ENCODE results near the gene FETUB.

The FETUB gene

GRCh38 chr3:186605561-186606545 is 34.3 kb upstream of the FETUB start:
- TF ChIP-seq SPI1 (IDR thresholded peaks at IDR 0.05; ENCODE audit: borderline replicate concordance, low read depth) (no peak), REST (IDR thresholded peaks at IDR 0.05; ENCODE audit: insufficient replicate concordance, low read depth) (no peak), GABPA (IDR thresholded peaks at IDR 0.05; ENCODE audit: low read depth) (no peak), CTCF (IDR thresholded peaks at IDR 0.05; ENCODE audit: insufficient read depth, low read length) (no peak), POLR2AphosphoS5 (IDR thresholded peaks at IDR 0.05; ENCODE audit: low read depth) (no peak)
- Histone ChIP-seq H3K27me3 (ENCODE audit: insufficient read depth, poor library complexity, severe bottlenecking) (no peaks in the 10 kb centered on the region), H3K4me3 (replicated peaks; ENCODE audit: insufficient read depth, low read length) (no peak overlapping the region), H3K27ac (replicated peaks) (no peak overlapping the region)
- no peak for DNase-seq (ENCODE audit: low read depth in 1 of 2, low spot score in 1 of 2)

GRCh38 chr3:186608624-186609215 is 31.5 kb upstream of the FETUB start:
- no peak for TF ChIP-seq CTCF (IDR thresholded peaks at IDR 0.05; ENCODE audit: insufficient read depth, low read length)
- no peak for TF ChIP-seq GABPA (IDR thresholded peaks at IDR 0.05; ENCODE audit: low read depth)
- TF ChIP-seq POLR2AphosphoS5 (IDR thresholded peaks at IDR 0.05; ENCODE audit: low read depth), result no peak
- TF ChIP-seq SPI1 (IDR thresholded peaks at IDR 0.05; ENCODE audit: borderline replicate concordance, low read depth), result no peak
- TF ChIP-seq REST (IDR thresholded peaks at IDR 0.05; ENCODE audit: insufficient replicate concordance, low read depth), result no peak
- no peaks in the 10 kb centered on the region for H3K27me3 ChIP-seq (ENCODE audit: insufficient read depth, poor library complexity, severe bottlenecking)
- H3K4me3 ChIP-seq (replicated peaks; ENCODE audit: insufficient read depth, low read length), result no peak overlapping the region
- H3K27ac ChIP-seq (replicated peaks), result no peak overlapping the region
- no peak for DNase-seq (ENCODE audit: low read depth in 1 of 2, low spot score in 1 of 2)

GRCh38 chr3:186609247-186609868 is 30.8 kb upstream of the FETUB start:
- Histone ChIP-seq H3K27ac (replicated peaks) (no peak overlapping the region), H3K4me3 (replicated peaks; ENCODE audit: insufficient read depth, low read length) (no peak overlapping the region), H3K27me3 (ENCODE audit: insufficient read depth, poor library complexity, severe bottlenecking) (no peaks in the 10 kb centered on the region)
- TF ChIP-seq REST (IDR thresholded peaks at IDR 0.05; ENCODE audit: insufficient replicate concordance, low read depth) (no peak), POLR2AphosphoS5 (IDR thresholded peaks at IDR 0.05; ENCODE audit: low read depth) (no peak), SPI1 (IDR thresholded peaks at IDR 0.05; ENCODE audit: borderline replicate concordance, low read depth) (no peak), CTCF (IDR thresholded peaks at IDR 0.05; ENCODE audit: insufficient read depth, low read length) (peak; percentile 0)
- peak in 1 of 2 experiments; percentile 51 for DNase-seq (ENCODE audit: low read depth in 1 of 2, low spot score in 1 of 2)
